KOPT-K1 (cell line): ENCODE results near the gene MYH14.

Experiments used
- H3K27ac ChIP-seq: fragments of 200-600 bp; sonication (generic); 2 replicates; pipeline ENCODE4 v1.5.1; 2016; ENCODE audit warnings: antibody characterized with exemption, mild to moderate bottlenecking, low read depth, low read length; ENCODE audit not compliant: poor library complexity, severe bottlenecking
- H3K36me3 ChIP-seq: fragments of 200-600 bp; sonication (generic); 2 replicates; pipeline ENCODE4 v1.5.1; 2017; ENCODE audit warnings: antibody characterized with exemption, mild to moderate bottlenecking, low read length, moderate library complexity; ENCODE audit not compliant: insufficient read depth
- H3K9me3 ChIP-seq: fragments of 200-600 bp; sonication (generic); 2 replicates; pipeline ENCODE4 v1.5.1; 2017; ENCODE audit warnings: antibody characterized with exemption, low read length, mild to moderate bottlenecking; ENCODE audit not compliant: insufficient read depth, poor library complexity, severe bottlenecking

The MYH14 gene

GRCh38 chr19:50203281-50204080, at the start of gene MYH14:
TSS of gene MYH14 (plus strand) at chr19:50203622. CDS start at chr19:50210366, 6,744 bp downstream.
- Histone ChIP-seq H3K27ac (no peak within 1 kb of the TSS), H3K9me3 (no peaks in the 10 kb centered on the region), H3K36me3 (no peaks in the 10 kb centered on the region)

- H3K9me3 ChIP-seq, result no peaks in the 10 kb centered on the region
- no peaks in the 10 kb centered on the region for H3K36me3 ChIP-seq
- H3K27ac ChIP-seq, result no peak overlapping the region
Observed at GRCh38 chr19:50154529-50154928, 48.9 kb upstream of the MYH14 start.

GRCh38 chr19:50155520-50156109, 47.8 kb upstream of the MYH14 start:
- H3K36me3 ChIP-seq, result no peaks in the 10 kb centered on the region
- no peak overlapping the region for H3K27ac ChIP-seq
- no peaks in the 10 kb centered on the region for H3K9me3 ChIP-seq

GRCh38 chr19:50158577-50158976, 44.8 kb upstream of the MYH14 start:
- Histone ChIP-seq H3K9me3 (no peaks in the 10 kb centered on the region), H3K27ac (no peak overlapping the region), H3K36me3 (no peaks in the 10 kb centered on the region)

GRCh38 chr19:50159078-50159477, 44.3 kb upstream of the MYH14 start:
- no peaks in the 10 kb centered on the region for H3K9me3 ChIP-seq

GRCh38 chr19:50162988-50163387, 40.4 kb upstream of the MYH14 start, which contains the start of gene IZUMO2:
TSS of gene IZUMO2 (minus strand) at chr19:50163281. CDS start at chr19:50163194, 87 bp downstream.
- Histone ChIP-seq H3K36me3 (no peaks in the 10 kb centered on the region), H3K9me3 (no peaks in the 10 kb centered on the region), H3K27ac (no peak within 1 kb of the TSS)

More at GRCh38 chr19:50159078-50159477, 44.3 kb upstream of the MYH14 start:
- Histone ChIP-seq H3K36me3 (no peaks in the 10 kb centered on the region), H3K27ac (no peak overlapping the region)

- Histone ChIP-seq H3K9me3 (no peaks in the 10 kb centered on the region), H3K27ac (no peak overlapping the region)
Observed at GRCh38 chr19:50167314-50167721, 36.1 kb upstream of the MYH14 start.

GRCh38 chr19:50171752-50172151, 31.7 kb upstream of the MYH14 start:
- Histone ChIP-seq H3K36me3 (no peaks in the 10 kb centered on the region), H3K9me3 (no peaks in the 10 kb centered on the region), H3K27ac (no peak overlapping the region)

More at GRCh38 chr19:50167314-50167721, 36.1 kb upstream of the MYH14 start:
- no peaks in the 10 kb centered on the region for H3K36me3 ChIP-seq

- no peaks in the 10 kb centered on the region for H3K36me3 ChIP-seq
- no peaks in the 10 kb centered on the region for H3K9me3 ChIP-seq
- H3K27ac ChIP-seq, result no peak overlapping the region
Observed at GRCh38 chr19:50172726-50173125, 30.7 kb upstream of the MYH14 start.

GRCh38 chr19:50173127-50173526, 30.3 kb upstream of the MYH14 start:
- H3K36me3 ChIP-seq, result no peaks in the 10 kb centered on the region
- H3K27ac ChIP-seq, result no peak overlapping the region
- no peaks in the 10 kb centered on the region for H3K9me3 ChIP-seq

GRCh38 chr19:50174100-50174793, 29.2 kb upstream of the MYH14 start:
- no peaks in the 10 kb centered on the region for H3K36me3 ChIP-seq
- H3K9me3 ChIP-seq, result no peaks in the 10 kb centered on the region
- H3K27ac ChIP-seq, result no peak overlapping the region

- Histone ChIP-seq H3K27ac (no peak overlapping the region), H3K36me3 (no peaks in the 10 kb centered on the region), H3K9me3 (no peaks in the 10 kb centered on the region)
Observed at GRCh38 chr19:50175924-50176323, 27.5 kb upstream of the MYH14 start.

- H3K9me3 ChIP-seq, result no peaks in the 10 kb centered on the region
- H3K27ac ChIP-seq, result no peak overlapping the region
- no peaks in the 10 kb centered on the region for H3K36me3 ChIP-seq
Observed at GRCh38 chr19:50176775-50177174, 26.6 kb upstream of the MYH14 start.

GRCh38 chr19:50178320-50178719, 25.1 kb upstream of the MYH14 start:
- Histone ChIP-seq H3K27ac (no peak overlapping the region), H3K36me3 (no peaks in the 10 kb centered on the region), H3K9me3 (no peaks in the 10 kb centered on the region)

- H3K36me3 ChIP-seq, result no peaks in the 10 kb centered on the region
- H3K27ac ChIP-seq, result no peak overlapping the region
- H3K9me3 ChIP-seq, result no peaks in the 10 kb centered on the region
Observed at GRCh38 chr19:50178859-50179537, 24.4 kb upstream of the MYH14 start.
